Peyer's patch (tissue), 4 donors: ENCODE data around the gene SLC6A3. TPM values are rescaled to one million over a fixed set of nuclear protein-coding genes. Genes with fewer than 3 reads are reported as not detected.

ENCODE experiments used
- DNase-seq, 3 donors: peaks; one replicate each; pipeline ENCODE4 v3.0.0-alpha.2; 2017 to 2019
- H3K27ac ChIP-seq, 4 donors: fragments of 200-600 bp; sonication (generic); one replicate each; pipeline ENCODE4 v1.5.1; 2016 to 2019
- H3K27me3 ChIP-seq, 2 donors: fragments of 200-600 bp; sonication (generic); one replicate each; pipeline ENCODE4 v1.5.1; 2019
- H3K36me3 ChIP-seq, 3 donors: fragments of 200-600 bp; sonication (generic); one replicate each; pipeline ENCODE4 v1.5.1; 2016 to 2019
- H3K4me1 ChIP-seq, 4 donors: fragments of 200-600 bp; sonication (generic); one replicate each; pipeline ENCODE4 v1.5.1; 2016 to 2019
- H3K4me3 ChIP-seq, 4 donors: fragments of 200-600 bp; sonication (generic); 1 replicate in 3 of 4; 2 replicates in 1 of 4; pipeline ENCODE4 v1.5.1; 2016 to 2019; ENCODE audit warnings: mild to moderate bottlenecking in 1 of 4
- H3K9me3 ChIP-seq, 4 donors: fragments of 200-600 bp; sonication (generic); one replicate each; pipeline ENCODE4 v1.5.1; 2016 to 2019; ENCODE audit warnings: mild to moderate bottlenecking in 1 of 4
- CTCF ChIP-seq, 6 experiments: fragments of 450-650 bp in 4 of 6; fragments of 200-600 bp in 2 of 6; sonication (generic) in 1 of 6; IDR thresholded peaks; one replicate each; pipeline ENCODE4 v1.5.1; 2017 to 2019; ENCODE audit warnings: antibody characterized with exemption in 6 of 6, mild to moderate bottlenecking in 3 of 6, moderate library complexity in 1 of 6
- POLR2A ChIP-seq, 2 donors: fragments of 450-650 bp; IDR thresholded peaks; one replicate each; pipeline ENCODE4 v1.5.1; 2017; ENCODE audit warnings: antibody characterized with exemption in 2 of 2, mild to moderate bottlenecking in 2 of 2, moderate library complexity in 2 of 2
- total RNA-seq, 4 donors: library from RNA; depleted of rRNA; stranded (reverse); fragments of >200 nt; gene quantifications; one replicate each; pipeline ENCODE4 v1.1.0, GENCODE V29; 2016

Gene SLC6A3
- total RNA-seq, 4 donors from 2014 or later, result 0.40 to 0.70 TPM; not detected in 2

- TF ChIP-seq CTCF (IDR thresholded peaks at IDR 0.05) (no peak), POLR2A (IDR thresholded peaks at IDR 0.05) (no peak)
- H3K4me1 ChIP-seq, result no peaks in the 10 kb centered on the region
- H3K4me3 ChIP-seq, result no peak overlapping the region
- no peak overlapping the region for H3K27ac ChIP-seq
- no peaks in the 10 kb centered on the region for H3K9me3 ChIP-seq
- no peak for DNase-seq
- H3K27me3 ChIP-seq, result no peaks in the 10 kb centered on the region
- H3K36me3 ChIP-seq, result no peaks in the 10 kb centered on the region
Observed at GRCh38 chr5:1356873-1357787, 88.1 kb downstream of the SLC6A3 start.

- DNase-seq, result no peak
- Histone ChIP-seq H3K36me3 (no peaks in the 10 kb centered on the region), H3K4me3 (no peak overlapping the region), H3K9me3 (no peaks in the 10 kb centered on the region), H3K4me1 (no peaks in the 10 kb centered on the region), H3K27me3 (no peaks in the 10 kb centered on the region), H3K27ac (no peak overlapping the region)
- TF ChIP-seq POLR2A (IDR thresholded peaks at IDR 0.05) (no peak), CTCF (IDR thresholded peaks at IDR 0.05) (no peak)
Observed at GRCh38 chr5:1354576-1354975, 90.7 kb downstream of the SLC6A3 start.

DNA sequence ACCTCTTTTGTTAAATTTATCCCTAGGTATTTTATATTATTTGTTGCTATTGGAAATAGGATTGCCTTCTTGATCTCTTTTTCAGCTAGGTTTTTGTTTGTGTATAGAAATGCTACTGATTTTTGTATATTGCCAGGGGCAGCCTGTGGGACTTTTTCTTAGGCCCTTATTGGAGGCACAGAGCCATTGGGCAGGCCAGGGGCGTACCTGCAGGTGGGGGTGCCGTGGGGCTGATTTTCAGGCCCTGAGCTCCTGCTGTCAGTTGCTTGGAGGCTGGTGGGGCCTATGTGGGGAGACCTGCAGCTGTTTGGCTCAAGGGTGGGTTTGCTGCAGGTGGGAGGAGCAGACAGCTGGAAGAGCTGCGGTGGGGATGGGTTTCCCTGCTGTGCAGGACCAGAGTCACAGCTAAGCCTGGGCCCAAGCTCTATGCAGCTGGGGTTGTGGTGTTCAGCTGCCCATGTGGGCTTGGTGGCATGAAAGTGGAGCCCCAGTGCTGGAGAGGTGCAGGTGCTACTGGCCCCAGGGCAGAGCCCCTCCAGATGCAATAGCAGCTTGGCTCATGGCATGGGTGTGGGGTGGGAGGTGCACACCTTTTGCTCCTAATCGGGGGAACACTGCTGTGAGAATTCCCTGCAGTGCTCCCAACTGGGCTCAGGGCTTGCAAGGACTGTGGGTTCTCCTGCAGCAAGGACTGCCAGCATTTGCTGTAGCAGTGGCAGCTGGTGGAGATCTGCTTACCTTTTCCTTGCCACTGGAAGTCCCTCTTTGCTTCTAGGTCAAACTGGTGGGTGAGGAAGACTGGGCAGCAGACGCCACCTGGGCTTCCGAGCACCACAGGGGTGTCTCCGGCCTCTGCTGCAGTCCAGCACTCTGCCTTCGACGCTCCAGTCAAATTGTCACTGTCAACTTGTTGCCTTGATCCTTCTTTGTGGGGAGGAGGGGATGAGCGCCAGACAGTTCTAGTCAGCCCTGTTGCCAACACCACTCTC is 92.7 kb downstream of the SLC6A3 start:
- TF ChIP-seq POLR2A (IDR thresholded peaks at IDR 0.05), result no peak
- TF ChIP-seq CTCF (IDR thresholded peaks at IDR 0.05), result no peak
- no peaks in the 10 kb centered on the region for H3K4me1 ChIP-seq
- no peak overlapping the region for H3K27ac ChIP-seq
- H3K4me3 ChIP-seq, result no peak overlapping the region
- no peaks in the 10 kb centered on the region for H3K27me3 ChIP-seq
- H3K36me3 ChIP-seq, result no peaks in the 10 kb centered on the region
- H3K9me3 ChIP-seq, result no peaks in the 10 kb centered on the region
- peak in 1 of 3 donors; percentile 29 for DNase-seq

DNA sequence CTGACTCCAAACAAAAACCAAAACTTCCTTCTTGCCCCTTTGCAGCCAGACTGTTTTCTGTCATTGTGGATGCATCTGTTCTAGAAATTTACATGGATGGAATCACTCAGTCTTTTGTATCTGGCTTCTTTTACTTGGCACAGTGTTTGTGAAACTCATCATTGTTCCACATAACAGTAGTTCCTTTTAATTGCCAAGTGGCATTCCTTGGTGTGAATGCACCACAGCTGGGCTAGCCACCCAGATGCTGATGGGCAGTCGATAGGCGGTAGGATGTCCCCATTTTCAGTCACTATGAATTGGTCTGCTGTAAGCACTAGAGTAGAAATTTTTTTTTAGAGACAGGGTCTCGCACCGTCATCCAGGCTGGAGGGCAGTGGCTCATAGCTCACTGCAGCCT is 94.1 kb downstream of the SLC6A3 start:
- TF ChIP-seq POLR2A (IDR thresholded peaks at IDR 0.05) (no peak), CTCF (IDR thresholded peaks at IDR 0.05) (no peak)
- Histone ChIP-seq H3K27me3 (no peaks in the 10 kb centered on the region), H3K9me3 (no peaks in the 10 kb centered on the region), H3K27ac (no peak overlapping the region), H3K4me3 (no peak overlapping the region), H3K36me3 (no peaks in the 10 kb centered on the region), H3K4me1 (peaks cover 0 to under 1% (median 0%) of the 10 kb centered on the region in 4 donors)
- no peak for DNase-seq

GRCh38 chr5:1349246-1349645 is 96.0 kb downstream of the SLC6A3 start:
- Histone ChIP-seq H3K4me1 (peaks cover 0 to 9% (median 3%) of the 10 kb centered on the region in 4 donors), H3K9me3 (no peaks in the 10 kb centered on the region), H3K27ac (no peak overlapping the region), H3K4me3 (no peak overlapping the region), H3K27me3 (no peaks in the 10 kb centered on the region), H3K36me3 (no peaks in the 10 kb centered on the region)
- TF ChIP-seq POLR2A (IDR thresholded peaks at IDR 0.05) (no peak), CTCF (IDR thresholded peaks at IDR 0.05) (no peak)
- DNase-seq, result peak in 1 of 3 donors; percentile 41
